ENCODE results near the gene DYNLL2.

- TF ChIP-seq BHLHE40 (IDR thresholded peaks at IDR 0.05; ENCODE audit: low read depth, low read length), result no peak
- no peak for TF ChIP-seq CTCF (IDR thresholded peaks at IDR 0.05)
- no peak for TF ChIP-seq NR3C1 (IDR thresholded peaks at IDR 0.05)
- no peak for TF ChIP-seq RAD21 (conservative IDR thresholded peaks at IDR 0.05 in 1 of 2, IDR thresholded peaks at IDR 0.05 in 1 of 2)
- no peak for TF ChIP-seq BCL3 (IDR thresholded peaks at IDR 0.05)
- TF ChIP-seq HDAC2 (IDR thresholded peaks at IDR 0.05), result no peak
- TF ChIP-seq POLR2A (IDR thresholded peaks at IDR 0.05; ENCODE audit: low read length), result no peak
Observed at GRCh38 chr17:58052407-58052806, 30.8 kb upstream of the DYNLL2 start.
